ENCODE measurements around the gene EMSY. TPM values are rescaled to one million over a fixed set of nuclear protein-coding genes. Genes with fewer than 3 reads are reported as not detected.

The EMSY gene
- total and polyA plus RNA-seq, 2 of the 13 experiments (the other 11 are each of a cell fraction or from before 2014, with no cell fraction given) = 11.6 to 18.5 TPM

GRCh38 chr11:76445121-76446084 is 585 bp downstream of the EMSY start (continued):
- TF ChIP-seq ZNF350 (CRISPR knock-in tag; IDR thresholded peaks at IDR 0.05; ENCODE audit: borderline replicate concordance, low read depth) (peak; percentile 37; the same call in 1 of the 2 replicates), GRHL1 (CRISPR knock-in tag; conservative IDR thresholded peaks at IDR 0.05) (no peak), TSC22D2 (CRISPR knock-in tag; IDR thresholded peaks at IDR 0.05; ENCODE audit: borderline replicate concordance) (no peak), PBX2 (CRISPR knock-in tag; IDR thresholded peaks at IDR 0.05) (no peak), ZMYM3 (CRISPR knock-in tag; IDR thresholded peaks at IDR 0.05) (no peak), JUNB (CRISPR knock-in tag; IDR thresholded peaks at IDR 0.05; ENCODE audit: borderline replicate concordance) (no peak), TCF7L2 (IDR thresholded peaks at IDR 0.05; ENCODE audit: low read depth, low read length) (no peak), MXD3 (CRISPR knock-in tag; IDR thresholded peaks at IDR 0.05) (no peak), U2AF1 (optimal IDR thresholded peaks at IDR 0.05; ENCODE audit: low read depth, low read length) (no peak), ZNF619 (CRISPR knock-in tag; IDR thresholded peaks at IDR 0.05) (0 out of 2 replicates have a peak, but pooled peaks have one; percentile 9), CENPX (CRISPR knock-in tag; IDR thresholded peaks at IDR 0.05) (no peak), HNRNPUL1 (IDR thresholded peaks at IDR 0.05; ENCODE audit: low read depth, low read length) (no peak), ZFAT (CRISPR knock-in tag; conservative IDR thresholded peaks at IDR 0.05) (no peak), PAXIP1 (CRISPR knock-in tag; conservative IDR thresholded peaks at IDR 0.05) (no peak), PCBP2 (optimal IDR thresholded peaks at IDR 0.05; ENCODE audit: low read depth, low read length, poor library complexity, severe bottlenecking) (no peak), ZBTB33 (CRISPR knock-in tag; IDR thresholded peaks at IDR 0.05) (no peak), FOXK1 (CRISPR knock-in tag; IDR thresholded peaks at IDR 0.05; ENCODE audit: borderline replicate concordance, low read depth) (no peak), HOXA7 (CRISPR knock-in tag; IDR thresholded peaks at IDR 0.05) (no peak), AGO2 (optimal IDR thresholded peaks at IDR 0.05; ENCODE audit: low read depth, low read length) (peak; percentile 62)
